Neural cell (in vitro differentiated cells): ENCODE data around the gene PDLIM1.

ENCODE experiments used
- POLR2AphosphoS5 ChIP-seq: IDR thresholded peaks from 2 replicates; pipeline ENCODE4 v1.6.1; 2012
- RAD21 ChIP-seq: fragments of 450-650 bp; conservative IDR thresholded peaks from 2 replicates; pipeline ENCODE4 v1.6.1; 2014; ENCODE audit warnings: antibody characterized with exemption, mild to moderate bottlenecking, moderate library complexity
- TF ChIP-seq, protein P1 (sequence below): fragments of 450-650 bp; IDR thresholded peaks from 2 replicates; pipeline ENCODE4 v1.5.1; 2014; ENCODE audit warnings: antibody characterized with exemption, mild to moderate bottlenecking, moderate library complexity; ENCODE audit not compliant: poor library complexity, severe bottlenecking
- TF ChIP-seq, protein P2 (sequence below): IDR thresholded peaks from 2 replicates; pipeline ENCODE4 v1.6.1; 2012; ENCODE audit warnings: borderline replicate concordance

DNA sequence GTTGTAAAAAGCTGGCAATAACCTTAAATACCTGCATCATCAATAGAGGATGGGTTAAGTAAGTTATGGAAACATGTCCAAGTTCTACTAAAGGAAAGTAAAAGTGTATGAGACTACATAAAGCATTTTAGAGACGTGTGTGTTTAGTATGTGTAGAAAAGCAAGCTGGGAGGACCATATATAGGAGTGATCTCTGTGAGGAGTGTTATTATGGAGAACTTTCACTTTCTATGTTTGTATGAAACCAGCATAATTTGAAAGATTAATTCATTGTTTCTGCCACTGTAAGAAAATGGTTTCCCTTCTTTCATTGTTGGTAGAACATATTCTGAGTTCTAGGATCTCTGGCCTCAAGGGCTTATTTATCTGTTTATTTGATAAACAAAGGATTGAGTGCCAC lies 19.2 kb upstream of the PDLIM1 start:
- no peak for TF ChIP-seq POLR2AphosphoS5
- TF ChIP-seq, protein P1, sequence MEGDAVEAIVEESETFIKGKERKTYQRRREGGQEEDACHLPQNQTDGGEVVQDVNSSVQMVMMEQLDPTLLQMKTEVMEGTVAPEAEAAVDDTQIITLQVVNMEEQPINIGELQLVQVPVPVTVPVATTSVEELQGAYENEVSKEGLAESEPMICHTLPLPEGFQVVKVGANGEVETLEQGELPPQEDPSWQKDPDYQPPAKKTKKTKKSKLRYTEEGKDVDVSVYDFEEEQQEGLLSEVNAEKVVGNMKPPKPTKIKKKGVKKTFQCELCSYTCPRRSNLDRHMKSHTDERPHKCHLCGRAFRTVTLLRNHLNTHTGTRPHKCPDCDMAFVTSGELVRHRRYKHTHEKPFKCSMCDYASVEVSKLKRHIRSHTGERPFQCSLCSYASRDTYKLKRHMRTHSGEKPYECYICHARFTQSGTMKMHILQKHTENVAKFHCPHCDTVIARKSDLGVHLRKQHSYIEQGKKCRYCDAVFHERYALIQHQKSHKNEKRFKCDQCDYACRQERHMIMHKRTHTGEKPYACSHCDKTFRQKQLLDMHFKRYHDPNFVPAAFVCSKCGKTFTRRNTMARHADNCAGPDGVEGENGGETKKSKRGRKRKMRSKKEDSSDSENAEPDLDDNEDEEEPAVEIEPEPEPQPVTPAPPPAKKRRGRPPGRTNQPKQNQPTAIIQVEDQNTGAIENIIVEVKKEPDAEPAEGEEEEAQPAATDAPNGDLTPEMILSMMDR: no peak
- TF ChIP-seq, protein P2, sequence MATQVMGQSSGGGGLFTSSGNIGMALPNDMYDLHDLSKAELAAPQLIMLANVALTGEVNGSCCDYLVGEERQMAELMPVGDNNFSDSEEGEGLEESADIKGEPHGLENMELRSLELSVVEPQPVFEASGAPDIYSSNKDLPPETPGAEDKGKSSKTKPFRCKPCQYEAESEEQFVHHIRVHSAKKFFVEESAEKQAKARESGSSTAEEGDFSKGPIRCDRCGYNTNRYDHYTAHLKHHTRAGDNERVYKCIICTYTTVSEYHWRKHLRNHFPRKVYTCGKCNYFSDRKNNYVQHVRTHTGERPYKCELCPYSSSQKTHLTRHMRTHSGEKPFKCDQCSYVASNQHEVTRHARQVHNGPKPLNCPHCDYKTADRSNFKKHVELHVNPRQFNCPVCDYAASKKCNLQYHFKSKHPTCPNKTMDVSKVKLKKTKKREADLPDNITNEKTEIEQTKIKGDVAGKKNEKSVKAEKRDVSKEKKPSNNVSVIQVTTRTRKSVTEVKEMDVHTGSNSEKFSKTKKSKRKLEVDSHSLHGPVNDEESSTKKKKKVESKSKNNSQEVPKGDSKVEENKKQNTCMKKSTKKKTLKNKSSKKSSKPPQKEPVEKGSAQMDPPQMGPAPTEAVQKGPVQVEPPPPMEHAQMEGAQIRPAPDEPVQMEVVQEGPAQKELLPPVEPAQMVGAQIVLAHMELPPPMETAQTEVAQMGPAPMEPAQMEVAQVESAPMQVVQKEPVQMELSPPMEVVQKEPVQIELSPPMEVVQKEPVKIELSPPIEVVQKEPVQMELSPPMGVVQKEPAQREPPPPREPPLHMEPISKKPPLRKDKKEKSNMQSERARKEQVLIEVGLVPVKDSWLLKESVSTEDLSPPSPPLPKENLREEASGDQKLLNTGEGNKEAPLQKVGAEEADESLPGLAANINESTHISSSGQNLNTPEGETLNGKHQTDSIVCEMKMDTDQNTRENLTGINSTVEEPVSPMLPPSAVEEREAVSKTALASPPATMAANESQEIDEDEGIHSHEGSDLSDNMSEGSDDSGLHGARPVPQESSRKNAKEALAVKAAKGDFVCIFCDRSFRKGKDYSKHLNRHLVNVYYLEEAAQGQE: no peak
- no peak for TF ChIP-seq RAD21
